DMS114 treated with DMSO at 0.1 percent for 48 hours (cell line): ENCODE data around the gene FREM3.

Experiments
- DNase-seq: peaks from one replicate; lab custom pipeline; 2025; ENCODE audit not compliant: unreplicated experiment; lab: John Stamatoyannopoulos, UW

Gene FREM3

GRCh38 chr4:143668930-143669552 is 31.4 kb downstream of the FREM3 start:
- no peak for DNase-seq

- DNase-seq = no peak
Measured at GRCh38 chr4:143667461-143667860, 33.0 kb downstream of the FREM3 start.

- no peak for DNase-seq
Measured at GRCh38 chr4:143658336-143658735, 42.1 kb downstream of the FREM3 start.

GRCh38 chr4:143654571-143654970 is 45.9 kb downstream of the FREM3 start:
- DNase-seq = no peak

GRCh38 chr4:143653031-143653430 is 47.4 kb downstream of the FREM3 start:
- DNase-seq = no peak

- DNase-seq = no peak
Measured at GRCh38 chr4:143643399-143643798, 57.1 kb downstream of the FREM3 start.

- no peak for DNase-seq
Measured at GRCh38 chr4:143642611-143643010, 57.9 kb downstream of the FREM3 start.

GRCh38 chr4:143641361-143641760 is 59.1 kb downstream of the FREM3 start:
- DNase-seq = no peak

- no peak for DNase-seq
Measured at GRCh38 chr4:143634763-143635162, 65.7 kb downstream of the FREM3 start.

- DNase-seq = no peak
Measured at GRCh38 chr4:143633833-143634232, 66.6 kb downstream of the FREM3 start.

GRCh38 chr4:143626134-143626911 is 74.2 kb downstream of the FREM3 start:
- DNase-seq = no peak

GRCh38 chr4:143625632-143626031 is 74.8 kb downstream of the FREM3 start:
- DNase-seq = no peak

- DNase-seq = no peak
Measured at GRCh38 chr4:143623896-143624295, 76.6 kb downstream of the FREM3 start.

- no peak for DNase-seq
Measured at GRCh38 chr4:143618811-143619210, 81.7 kb downstream of the FREM3 start.

GRCh38 chr4:143617994-143618679 is 82.3 kb downstream of the FREM3 start:
- DNase-seq = no peak

GRCh38 chr4:143616771-143617170 is 83.7 kb downstream of the FREM3 start:
- no peak for DNase-seq

- DNase-seq = no peak
Measured at GRCh38 chr4:143609492-143609891, 91.0 kb downstream of the FREM3 start.

- DNase-seq = no peak
Measured at GRCh38 chr4:143606480-143606879, 94.0 kb downstream of the FREM3 start.

- no peak for DNase-seq
Measured at GRCh38 chr4:143599827-143600226, 100.6 kb downstream of the FREM3 start.

GRCh38 chr4:143598816-143599215 is 101.7 kb downstream of the FREM3 start:
- no peak for DNase-seq

GRCh38 chr4:143597276-143597675 is 103.2 kb downstream of the FREM3 start:
- DNase-seq = no peak

- no peak for DNase-seq
Measured at GRCh38 chr4:143587703-143588102, 112.8 kb downstream of the FREM3 start.
